ENCODE measurements around the gene SLC2A13.

DNA sequence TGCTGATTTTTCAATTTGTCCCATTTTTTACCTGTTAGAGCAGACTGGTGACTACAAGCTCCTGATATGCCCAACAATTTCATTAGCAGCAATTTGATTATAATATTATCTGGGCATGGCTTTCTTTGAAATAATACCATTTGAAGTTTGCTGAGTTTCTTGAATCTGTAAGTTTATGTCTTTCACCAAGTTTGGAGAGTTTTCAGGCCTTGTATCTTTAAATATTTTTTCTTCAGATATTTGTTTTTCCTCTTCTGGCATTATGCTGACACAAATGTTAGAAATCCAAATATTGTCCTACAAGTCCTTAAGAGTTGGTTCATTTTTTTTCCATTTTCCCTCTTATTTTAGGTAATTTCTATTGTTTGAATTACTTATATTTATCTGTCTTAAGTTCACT lies 30.4 kb downstream of the SLC2A13 start:
- no peak for TF ChIP-seq ZFP3 (tag by site-specific recombination; IDR thresholded peaks at IDR 0.05; ENCODE audit: low read depth)
- TF ChIP-seq, protein P1, sequence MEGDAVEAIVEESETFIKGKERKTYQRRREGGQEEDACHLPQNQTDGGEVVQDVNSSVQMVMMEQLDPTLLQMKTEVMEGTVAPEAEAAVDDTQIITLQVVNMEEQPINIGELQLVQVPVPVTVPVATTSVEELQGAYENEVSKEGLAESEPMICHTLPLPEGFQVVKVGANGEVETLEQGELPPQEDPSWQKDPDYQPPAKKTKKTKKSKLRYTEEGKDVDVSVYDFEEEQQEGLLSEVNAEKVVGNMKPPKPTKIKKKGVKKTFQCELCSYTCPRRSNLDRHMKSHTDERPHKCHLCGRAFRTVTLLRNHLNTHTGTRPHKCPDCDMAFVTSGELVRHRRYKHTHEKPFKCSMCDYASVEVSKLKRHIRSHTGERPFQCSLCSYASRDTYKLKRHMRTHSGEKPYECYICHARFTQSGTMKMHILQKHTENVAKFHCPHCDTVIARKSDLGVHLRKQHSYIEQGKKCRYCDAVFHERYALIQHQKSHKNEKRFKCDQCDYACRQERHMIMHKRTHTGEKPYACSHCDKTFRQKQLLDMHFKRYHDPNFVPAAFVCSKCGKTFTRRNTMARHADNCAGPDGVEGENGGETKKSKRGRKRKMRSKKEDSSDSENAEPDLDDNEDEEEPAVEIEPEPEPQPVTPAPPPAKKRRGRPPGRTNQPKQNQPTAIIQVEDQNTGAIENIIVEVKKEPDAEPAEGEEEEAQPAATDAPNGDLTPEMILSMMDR (tag by site-specific recombination; IDR thresholded peaks at IDR 0.05): no peak
- no peak for TF ChIP-seq HOXA7 (CRISPR knock-in tag; IDR thresholded peaks at IDR 0.05; ENCODE audit: borderline replicate concordance)
- no peak for TF ChIP-seq ZNF518A (tag by site-specific recombination; conservative IDR thresholded peaks at IDR 0.05; ENCODE audit: low read depth)
- no peak for TF ChIP-seq ZNF157 (tag by site-specific recombination; IDR thresholded peaks at IDR 0.05)

Data from HEK293 (cell line).